Measurements from ENCODE around the gene TNRC6C. TPM values are rescaled to one million over a fixed set of nuclear protein-coding genes. Genes with fewer than 3 reads are reported as not detected.

TNRC6C gene
- polyA plus RNA-seq, 3 donors, result 0.38 to 0.80 (median 0.46) TPM

- Histone ChIP-seq H3K4me3 (replicated peaks in 1 of 3; ENCODE audit: low read depth in 2 of 3, low read length in 3 of 3) (no peak overlapping the region), H3K36me3 (replicated peaks in 1 of 2; ENCODE audit: control insufficient read depth in 1 of 2, insufficient read depth in 2 of 2, low read length in 2 of 2) (peaks cover 12 to 15% of the 10 kb centered on the region in 2 donors), H4K20me1 (ENCODE audit: insufficient read depth, low read length) (peaks cover 11% of the 10 kb centered on the region), H3K4me1 (ENCODE audit: control insufficient read depth in 1 of 2, insufficient read depth in 2 of 2, low read length in 2 of 2) (peaks cover 55 to 63% of the 10 kb centered on the region in 2 donors), H3K27me3 (ENCODE audit: control insufficient read depth in 2 of 2, insufficient read depth in 2 of 2, low read length in 2 of 2) (no peaks in the 10 kb centered on the region), H3K79me2 (ENCODE audit: insufficient read depth, low read length) (peaks cover 7% of the 10 kb centered on the region), H2AFZ (ENCODE audit: insufficient read depth, low read depth, low read length, poor library complexity, severe bottlenecking) (no peak overlapping the region), H3K9me3 (replicated peaks in 1 of 2; ENCODE audit: control insufficient read depth in 1 of 2, insufficient read depth in 1 of 2, low read length in 2 of 2) (no peaks in the 10 kb centered on the region), H3K27ac (ENCODE audit: low read depth in 1 of 2, low read length in 2 of 2) (peak overlapping the region in 1 of 2 donors; percentile 2), H3K4me2 (replicated peaks; ENCODE audit: extremely low read depth, low read length, poor library complexity, severe bottlenecking) (no peak overlapping the region), H3K9ac (ENCODE audit: insufficient read depth, low read length, poor library complexity, severe bottlenecking) (no peak overlapping the region)
- Mint-ChIP-seq H3K36me3 (peaks cover 8 to 18% of the 10 kb centered on the region in 2 donors), H3K4me1 (peaks cover 50% of the 10 kb centered on the region), H3K9me3 (no peaks in the 10 kb centered on the region), H3K27me3 (ENCODE audit: low read depth in 3 of 3) (no peaks in the 10 kb centered on the region), H3K27ac (peak overlapping the region in 2 of 7 donors; percentile 31 to 40), H3K4me3 (no peak overlapping the region)
- DNase-seq, result no peak
- 100% methylated on average over 1 of the region's 7 CpGs for WGBS (ENCODE audit: insufficient coverage)
- TF ChIP-seq, protein P1, sequence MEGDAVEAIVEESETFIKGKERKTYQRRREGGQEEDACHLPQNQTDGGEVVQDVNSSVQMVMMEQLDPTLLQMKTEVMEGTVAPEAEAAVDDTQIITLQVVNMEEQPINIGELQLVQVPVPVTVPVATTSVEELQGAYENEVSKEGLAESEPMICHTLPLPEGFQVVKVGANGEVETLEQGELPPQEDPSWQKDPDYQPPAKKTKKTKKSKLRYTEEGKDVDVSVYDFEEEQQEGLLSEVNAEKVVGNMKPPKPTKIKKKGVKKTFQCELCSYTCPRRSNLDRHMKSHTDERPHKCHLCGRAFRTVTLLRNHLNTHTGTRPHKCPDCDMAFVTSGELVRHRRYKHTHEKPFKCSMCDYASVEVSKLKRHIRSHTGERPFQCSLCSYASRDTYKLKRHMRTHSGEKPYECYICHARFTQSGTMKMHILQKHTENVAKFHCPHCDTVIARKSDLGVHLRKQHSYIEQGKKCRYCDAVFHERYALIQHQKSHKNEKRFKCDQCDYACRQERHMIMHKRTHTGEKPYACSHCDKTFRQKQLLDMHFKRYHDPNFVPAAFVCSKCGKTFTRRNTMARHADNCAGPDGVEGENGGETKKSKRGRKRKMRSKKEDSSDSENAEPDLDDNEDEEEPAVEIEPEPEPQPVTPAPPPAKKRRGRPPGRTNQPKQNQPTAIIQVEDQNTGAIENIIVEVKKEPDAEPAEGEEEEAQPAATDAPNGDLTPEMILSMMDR (IDR thresholded peaks at IDR 0.05), result no peak
- intact Hi-C loops (cut with micrococcal nuclease), result no loop called here
These were observed 188.0 kb downstream of the TNRC6C start for GRCh38 chr17:78146471-78146869.

DNA sequence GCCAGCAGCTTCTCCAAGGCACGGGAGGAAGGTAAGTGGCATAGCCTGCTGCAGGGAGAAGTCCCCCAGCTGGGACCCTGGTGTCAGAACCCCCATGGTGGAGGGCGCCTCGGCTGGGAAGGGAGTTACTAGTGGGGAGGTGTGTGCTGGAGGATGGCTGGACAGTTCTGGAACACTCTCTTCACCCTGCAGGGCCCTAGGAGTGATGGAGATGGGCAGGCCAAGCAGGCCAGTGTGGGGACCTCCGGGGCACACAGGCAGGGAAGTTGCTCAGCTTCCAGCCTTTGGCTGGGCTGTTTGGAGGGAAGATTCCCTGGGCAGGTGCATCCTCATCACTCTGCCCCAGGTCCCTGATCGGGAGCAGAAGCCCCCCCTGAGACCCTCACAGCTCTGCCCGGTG lies 188.4 kb downstream of the TNRC6C start:
- peak overlapping the region in 1 of 2 donors; percentile 2 for H3K27ac ChIP-seq (ENCODE audit: low read depth in 1 of 2, low read length in 2 of 2)
- no peak overlapping the region for H2AFZ ChIP-seq (ENCODE audit: insufficient read depth, low read depth, low read length, poor library complexity, severe bottlenecking)
- peaks cover 8 to 11% of the 10 kb centered on the region in 2 donors for H3K36me3 ChIP-seq (replicated peaks in 1 of 2; ENCODE audit: control insufficient read depth in 1 of 2, insufficient read depth in 2 of 2, low read length in 2 of 2)
- peaks cover 51 to 59% of the 10 kb centered on the region in 2 donors for H3K4me1 ChIP-seq (ENCODE audit: control insufficient read depth in 1 of 2, insufficient read depth in 2 of 2, low read length in 2 of 2)
- DNase-seq, result no peak
- no peaks in the 10 kb centered on the region for H3K27me3 Mint-ChIP-seq (ENCODE audit: low read depth in 3 of 3)
- H3K4me1 Mint-ChIP-seq, result peaks cover 49% of the 10 kb centered on the region
- intact Hi-C loops (cut with micrococcal nuclease), result no loop called here
- no peak overlapping the region for H3K27ac Mint-ChIP-seq
- H3K27me3 ChIP-seq (ENCODE audit: control insufficient read depth in 2 of 2, insufficient read depth in 2 of 2, low read length in 2 of 2), result no peaks in the 10 kb centered on the region
- WGBS (ENCODE audit: insufficient coverage), result 75% methylated on average over 2 of the region's 6 CpGs
- TF ChIP-seq, protein P1 (IDR thresholded peaks at IDR 0.05), result no peak
- peaks cover 7 to 14% of the 10 kb centered on the region in 2 donors for H3K36me3 Mint-ChIP-seq
- peaks cover 8% of the 10 kb centered on the region for H4K20me1 ChIP-seq (ENCODE audit: insufficient read depth, low read length)
- H3K79me2 ChIP-seq (ENCODE audit: insufficient read depth, low read length), result peaks cover 3% of the 10 kb centered on the region
- H3K9me3 Mint-ChIP-seq, result no peaks in the 10 kb centered on the region
- no peaks in the 10 kb centered on the region for H3K9me3 ChIP-seq (replicated peaks in 1 of 2; ENCODE audit: control insufficient read depth in 1 of 2, insufficient read depth in 1 of 2, low read length in 2 of 2)
- H3K4me2 ChIP-seq (replicated peaks; ENCODE audit: extremely low read depth, low read length, poor library complexity, severe bottlenecking), result no peak overlapping the region
- H3K4me3 ChIP-seq (replicated peaks in 1 of 3; ENCODE audit: low read depth in 2 of 3, low read length in 3 of 3), result no peak overlapping the region
- no peak overlapping the region for H3K4me3 Mint-ChIP-seq
- H3K9ac ChIP-seq (ENCODE audit: insufficient read depth, low read length, poor library complexity, severe bottlenecking), result no peak overlapping the region

All from CD14-positive monocyte (primary cell).